ENCODE data around the gene USP10. TPM values are rescaled to one million over a fixed set of nuclear protein-coding genes. Genes with fewer than 3 reads are reported as not detected.
"Not testable (repeated sequence)": the region's sequence is repeated elsewhere in the genome, so short reads cannot be mapped to it uniquely, and the experiment has no call there.

Gene USP10
- polyA plus RNA-seq, 1 experiment, result 55.1 TPM

DNA sequence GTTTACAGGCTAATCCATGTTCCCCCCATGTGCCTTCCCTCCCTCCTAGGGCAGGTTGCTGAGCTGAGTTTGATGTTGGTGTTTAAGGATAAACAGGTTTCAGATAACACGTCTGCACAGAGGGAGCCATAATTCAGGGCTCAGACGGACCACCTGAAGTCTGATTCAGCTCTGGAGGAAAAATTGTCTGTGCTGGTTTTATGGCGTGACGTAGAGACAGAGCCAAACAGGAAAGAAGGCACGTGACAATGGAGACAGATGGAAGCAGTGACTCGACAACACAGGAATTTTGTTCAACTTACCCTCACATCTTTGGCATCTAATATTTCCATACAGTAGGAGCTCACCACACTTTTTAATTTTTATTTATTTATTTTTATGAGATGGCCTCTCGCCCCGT, 10.7 kb upstream of the USP10 start:
- Histone ChIP-seq H3K27me3 (ENCODE audit: control insufficient read depth, insufficient read depth, low read length) (no peaks in the 10 kb centered on the region), H3K36me3 (ENCODE audit: control insufficient read depth, insufficient read depth, low read length) (no peaks in the 10 kb centered on the region), H3K4me3 (ENCODE audit: low read depth, low read length) (no peak overlapping the region)
- POLR2A ChIA-PET, result interaction anchor here (0.6 kb wide), 1 partner anchor 107 kb away, joined by 5 read pairs; no protein-coding TSS in a partner anchor
- CTCF ChIA-PET, result interaction anchor here (0.6 to 1.7 kb wide), 4 partner anchors 10 to 276 kb away, joined by 3 to 10 read pairs (median 4); no protein-coding TSS in a partner anchor
- TF ChIP-seq, protein P1, sequence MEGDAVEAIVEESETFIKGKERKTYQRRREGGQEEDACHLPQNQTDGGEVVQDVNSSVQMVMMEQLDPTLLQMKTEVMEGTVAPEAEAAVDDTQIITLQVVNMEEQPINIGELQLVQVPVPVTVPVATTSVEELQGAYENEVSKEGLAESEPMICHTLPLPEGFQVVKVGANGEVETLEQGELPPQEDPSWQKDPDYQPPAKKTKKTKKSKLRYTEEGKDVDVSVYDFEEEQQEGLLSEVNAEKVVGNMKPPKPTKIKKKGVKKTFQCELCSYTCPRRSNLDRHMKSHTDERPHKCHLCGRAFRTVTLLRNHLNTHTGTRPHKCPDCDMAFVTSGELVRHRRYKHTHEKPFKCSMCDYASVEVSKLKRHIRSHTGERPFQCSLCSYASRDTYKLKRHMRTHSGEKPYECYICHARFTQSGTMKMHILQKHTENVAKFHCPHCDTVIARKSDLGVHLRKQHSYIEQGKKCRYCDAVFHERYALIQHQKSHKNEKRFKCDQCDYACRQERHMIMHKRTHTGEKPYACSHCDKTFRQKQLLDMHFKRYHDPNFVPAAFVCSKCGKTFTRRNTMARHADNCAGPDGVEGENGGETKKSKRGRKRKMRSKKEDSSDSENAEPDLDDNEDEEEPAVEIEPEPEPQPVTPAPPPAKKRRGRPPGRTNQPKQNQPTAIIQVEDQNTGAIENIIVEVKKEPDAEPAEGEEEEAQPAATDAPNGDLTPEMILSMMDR (IDR thresholded peaks at IDR 0.05; ENCODE audit: insufficient read depth, low read depth, low read length), result no peak
- peak; percentile 86 for DNase-seq (ENCODE audit: low read depth)

DNA sequence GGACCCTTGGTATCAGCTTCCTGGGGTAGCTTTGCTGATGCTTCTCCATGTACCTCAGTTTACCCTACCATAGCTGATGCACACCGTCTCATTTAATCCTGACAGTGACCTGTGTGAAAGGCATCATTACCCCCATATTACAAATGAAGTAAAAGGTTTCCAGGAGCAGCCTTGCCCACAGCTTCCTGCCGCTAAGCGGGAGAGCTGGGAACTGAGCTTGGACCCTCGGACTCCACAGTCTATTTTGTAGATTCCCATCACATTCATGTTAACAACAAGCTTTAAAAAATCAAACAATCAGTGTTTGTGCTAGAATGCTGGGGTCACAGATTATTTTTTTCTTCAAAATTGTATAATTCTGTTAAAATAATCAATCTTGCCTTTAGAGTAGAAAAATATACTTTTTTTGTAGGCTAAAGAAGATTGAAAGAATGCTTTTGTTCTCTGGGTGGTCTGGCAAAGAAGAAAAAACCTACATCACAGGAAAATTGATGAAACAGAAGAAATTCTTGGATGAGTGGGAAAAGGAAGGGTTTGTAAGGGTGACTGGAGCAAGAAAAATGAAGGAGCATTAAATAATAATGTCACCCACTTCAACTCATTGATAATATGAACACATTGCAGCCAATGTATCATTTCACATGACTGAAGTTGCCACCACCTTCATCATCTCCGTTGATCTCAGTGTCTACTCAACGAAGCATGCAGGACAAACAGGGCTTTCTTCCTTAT, 9.5 kb upstream of the USP10 start:
- no peak for DNase-seq (ENCODE audit: low read depth)
- Histone ChIP-seq H3K27me3 (ENCODE audit: control insufficient read depth, insufficient read depth, low read length) (no peaks in the 10 kb centered on the region), H3K36me3 (ENCODE audit: control insufficient read depth, insufficient read depth, low read length) (no peaks in the 10 kb centered on the region), H3K4me3 (ENCODE audit: low read depth, low read length) (no peak overlapping the region)
- ChIA-PET CTCF (interaction anchor here (1.0 to 1.7 kb wide), 4 partner anchors 9 to 35 kb away, joined by 3 to 10 read pairs (median 5); no protein-coding TSS in a partner anchor), POLR2A (no interaction called here)
- TF ChIP-seq, protein P1 (IDR thresholded peaks at IDR 0.05; ENCODE audit: insufficient read depth, low read depth, low read length), result no peak

DNA sequence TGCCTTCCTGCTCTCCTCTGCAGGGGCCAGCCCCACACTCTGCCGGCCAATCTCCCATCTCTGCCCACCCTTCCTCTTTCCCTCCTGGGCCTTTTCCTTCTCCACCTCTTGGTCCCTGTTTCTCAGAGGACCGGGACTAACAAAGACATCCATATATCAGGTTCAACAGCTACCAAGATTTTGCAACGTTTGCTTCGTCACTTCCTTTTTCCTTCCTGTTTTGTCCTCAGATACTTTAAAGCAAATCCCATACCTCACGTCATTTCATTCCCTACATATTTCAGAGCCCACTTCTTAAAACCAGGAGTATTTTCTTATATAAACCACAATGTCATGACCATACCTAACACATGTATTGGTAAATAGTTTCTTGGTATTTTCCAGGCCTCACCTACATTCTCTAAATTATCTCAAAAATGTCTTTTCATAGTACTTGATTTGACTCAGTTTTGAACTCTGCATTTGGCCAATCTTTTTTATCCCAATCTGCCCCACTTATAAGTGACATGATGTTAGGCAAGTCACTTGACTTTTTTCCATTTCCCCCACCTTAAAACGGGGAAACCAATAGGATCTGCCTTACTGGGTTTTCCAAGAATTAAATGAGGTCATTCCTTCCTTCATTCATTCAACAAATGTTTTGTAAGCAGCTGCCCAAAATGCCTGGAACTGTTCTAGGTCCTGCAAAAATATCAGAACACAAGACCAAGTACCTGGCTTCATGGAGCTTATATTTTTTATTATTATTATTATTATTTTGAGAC, 7.2 kb upstream of the USP10 start:
- ChIA-PET POLR2A (no interaction called here), CTCF (interaction anchor here (1.2 to 2.1 kb wide), 3 partner anchors 18 to 46 kb away, joined by 3 to 9 read pairs (median 3); no protein-coding TSS in a partner anchor)
- Histone ChIP-seq H3K27me3 (ENCODE audit: control insufficient read depth, insufficient read depth, low read length) (no peaks in the 10 kb centered on the region), H3K4me3 (ENCODE audit: low read depth, low read length) (no peak overlapping the region), H3K36me3 (ENCODE audit: control insufficient read depth, insufficient read depth, low read length) (no peaks in the 10 kb centered on the region)
- TF ChIP-seq, protein P1 (IDR thresholded peaks at IDR 0.05; ENCODE audit: insufficient read depth, low read depth, low read length), result no peak
- DNase-seq (ENCODE audit: low read depth), result no peak

DNA sequence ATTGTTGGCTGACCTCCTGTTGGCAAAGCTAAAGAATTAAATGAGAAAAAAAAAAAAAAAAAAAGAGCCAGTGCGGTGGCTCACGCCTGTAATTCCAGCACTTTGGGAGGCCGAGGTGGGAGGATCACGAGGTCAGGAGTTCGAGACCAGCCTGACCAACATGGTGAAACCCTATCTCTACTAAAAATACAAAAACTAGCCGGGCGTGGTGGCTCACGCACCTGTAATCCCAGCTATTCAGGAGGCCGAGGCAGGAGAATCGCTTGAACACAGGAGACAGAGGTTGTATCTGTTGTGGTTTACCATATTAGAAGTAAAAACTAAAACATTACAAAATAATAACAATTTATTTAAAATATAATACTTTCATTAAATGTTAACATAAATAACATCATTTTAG, 5.9 kb upstream of the USP10 start:
- CTCF ChIA-PET, result interaction anchor here (1.3 to 3.3 kb wide), 2 partner anchors 21 to 44 kb away, joined by 3 to 16 read pairs; no protein-coding TSS in a partner anchor
- H3K4me3 ChIP-seq (ENCODE audit: low read depth, low read length); DNase-seq (ENCODE audit: low read depth); H3K36me3 ChIP-seq (ENCODE audit: control insufficient read depth, insufficient read depth, low read length); POLR2A ChIA-PET; H3K27me3 ChIP-seq (ENCODE audit: control insufficient read depth, insufficient read depth, low read length): not testable (repeated sequence)

DNA sequence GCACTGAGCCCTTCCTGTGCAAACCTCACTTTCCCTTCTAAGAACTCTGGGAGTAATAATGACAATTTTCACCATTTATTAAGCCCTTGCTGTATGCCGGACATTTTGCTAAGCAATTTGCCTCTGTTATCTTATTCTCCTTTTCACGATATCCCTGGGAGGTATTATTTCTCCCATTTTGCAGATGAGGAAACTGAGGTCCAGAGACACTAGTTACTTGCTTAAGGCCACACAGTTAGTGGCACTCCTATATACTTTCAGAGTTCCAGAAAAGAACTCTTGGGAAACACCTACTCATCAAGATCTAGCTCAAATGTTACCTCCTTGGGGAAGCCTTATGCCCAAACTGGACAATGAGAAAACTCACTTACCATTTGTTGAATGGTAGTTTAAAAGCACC, 4.8 kb upstream of the USP10 start:
- ChIA-PET CTCF (interaction anchor here (1.4 to 3.3 kb wide), 2 partner anchors 22 to 31 kb away, joined by 5 to 16 read pairs; no protein-coding TSS in a partner anchor), POLR2A (no interaction called here)
- Histone ChIP-seq H3K27me3 (ENCODE audit: control insufficient read depth, insufficient read depth, low read length) (no peaks in the 10 kb centered on the region), H3K36me3 (ENCODE audit: control insufficient read depth, insufficient read depth, low read length) (no peaks in the 10 kb centered on the region), H3K4me3 (ENCODE audit: low read depth, low read length) (no peak overlapping the region)
- DNase-seq (ENCODE audit: low read depth), result no peak
- TF ChIP-seq, protein P1 (IDR thresholded peaks at IDR 0.05; ENCODE audit: insufficient read depth, low read depth, low read length), result no peak
